GM13976 (cell line): ENCODE measurements around the gene COPZ2.

Experiments used
- DNase-seq: peaks from one replicate; pipeline ENCODE4 v3.0.0; 2012; ENCODE audit warnings: low spot score
- CTCF ChIP-seq: IDR thresholded peaks from 2 replicates; pipeline ENCODE4 v1.5.1; 2012; ENCODE audit warnings: borderline replicate concordance, mild to moderate bottlenecking; ENCODE audit not compliant: insufficient read depth; ENCODE audit errors: extremely low read depth, missing control alignments, control extremely low read depth
- in situ Hi-C: fragments of 300-500 bp; cut with MboI; formaldehyde crosslinking; loops from one replicate; pipeline ENCODE4 v1.12.0; 2022; ENCODE audit warnings: low sequenced_read_pairs, mixed read lengths, inconsistent platforms; ENCODE audit not compliant: unreplicated experiment

The COPZ2 gene

GRCh38 chr17:48031966-48032365 is 5.6 kb downstream of the COPZ2 start:
- no peak for DNase-seq
- no peak for TF ChIP-seq CTCF
- in situ Hi-C loops: loop anchor here (5.0 kb wide), 1 partner anchor 35 kb away; no protein-coding TSS in a partner anchor

DNA sequence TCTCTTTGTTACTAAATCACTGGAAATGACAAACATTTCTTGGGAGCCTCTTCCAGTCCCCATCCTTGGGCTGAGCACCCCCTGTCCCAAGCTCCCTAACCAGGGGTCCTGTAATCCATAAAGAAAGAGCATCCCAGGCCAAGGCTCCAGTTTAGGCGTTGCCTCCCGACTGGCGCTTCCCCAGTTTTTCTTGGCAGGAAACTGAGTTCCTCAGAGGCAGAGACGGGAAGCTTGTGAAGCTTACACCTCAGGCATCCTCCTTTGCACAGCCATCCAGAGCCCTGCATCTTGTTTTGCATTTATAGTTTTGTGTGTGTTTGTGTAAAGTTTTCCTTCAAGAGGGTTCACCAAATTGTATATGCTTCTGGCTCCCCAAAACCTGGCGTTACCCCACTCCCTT is 7.1 kb downstream of the COPZ2 start:
- no peak for TF ChIP-seq CTCF
- no peak for DNase-seq
- in situ Hi-C loops: loop anchor here (5.0 kb wide), 1 partner anchor 37 kb away; no protein-coding TSS in a partner anchor

DNA sequence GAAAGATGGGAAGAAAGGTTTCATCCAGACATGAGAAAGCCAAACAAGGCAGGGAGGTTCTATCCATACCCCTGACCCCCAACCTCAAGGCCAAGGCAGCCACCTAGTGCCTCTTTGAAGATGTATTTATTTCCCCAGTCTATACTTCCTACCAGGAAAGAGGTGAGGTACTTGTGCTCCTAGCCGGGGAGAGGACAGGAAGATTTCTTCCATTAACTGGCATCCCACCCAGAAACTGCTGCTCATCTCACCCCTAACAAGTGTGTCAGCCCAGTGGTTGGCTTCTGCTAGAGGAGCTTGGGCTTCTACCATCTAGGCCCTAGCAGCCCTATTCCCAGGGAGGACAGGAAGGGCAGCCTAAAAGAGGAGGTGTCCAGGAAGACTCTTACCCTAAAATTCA is 8.9 kb downstream of the COPZ2 start:
- no peak for TF ChIP-seq CTCF
- in situ Hi-C loops: no loop called here

GRCh38 chr17:48027322-48027981 is 10.1 kb downstream of the COPZ2 start:
- TF ChIP-seq CTCF: no peak
- in situ Hi-C loops: no loop called here
- no peak for DNase-seq

More for the DNA sequence above, 8.9 kb downstream of the COPZ2 start:
- DNase-seq: no peak

- peak; percentile 88 for DNase-seq
- in situ Hi-C loops: no loop called here
- TF ChIP-seq CTCF: peak; percentile 87
Observed at GRCh38 chr17:48026502-48027321, 10.9 kb downstream of the COPZ2 start.

- TF ChIP-seq CTCF: no peak
- no peak for DNase-seq
- in situ Hi-C loops: no loop called here
Observed at GRCh38 chr17:48025904-48026501, 11.6 kb downstream of the COPZ2 start.
